Stimulated activated CD8-positive, alpha-beta memory T cell treated with anti-CD3 and anti-CD28 coated beads, Interleukin-7, amount 100 ng/mL, for 1 hour (primary cell): Measurements from ENCODE around the gene AJUBA.
"Not testable (repeated sequence)": the region's sequence is repeated elsewhere in the genome, so short reads cannot be mapped to it uniquely, and the experiment has no call there.

Experiments
- DNase-seq, 2 donors: peaks; one replicate each; pipeline ENCODE4 v3.0.0-alpha.2; 2020; ENCODE audit warnings: low read depth in 2 of 2

Gene AJUBA

DNA sequence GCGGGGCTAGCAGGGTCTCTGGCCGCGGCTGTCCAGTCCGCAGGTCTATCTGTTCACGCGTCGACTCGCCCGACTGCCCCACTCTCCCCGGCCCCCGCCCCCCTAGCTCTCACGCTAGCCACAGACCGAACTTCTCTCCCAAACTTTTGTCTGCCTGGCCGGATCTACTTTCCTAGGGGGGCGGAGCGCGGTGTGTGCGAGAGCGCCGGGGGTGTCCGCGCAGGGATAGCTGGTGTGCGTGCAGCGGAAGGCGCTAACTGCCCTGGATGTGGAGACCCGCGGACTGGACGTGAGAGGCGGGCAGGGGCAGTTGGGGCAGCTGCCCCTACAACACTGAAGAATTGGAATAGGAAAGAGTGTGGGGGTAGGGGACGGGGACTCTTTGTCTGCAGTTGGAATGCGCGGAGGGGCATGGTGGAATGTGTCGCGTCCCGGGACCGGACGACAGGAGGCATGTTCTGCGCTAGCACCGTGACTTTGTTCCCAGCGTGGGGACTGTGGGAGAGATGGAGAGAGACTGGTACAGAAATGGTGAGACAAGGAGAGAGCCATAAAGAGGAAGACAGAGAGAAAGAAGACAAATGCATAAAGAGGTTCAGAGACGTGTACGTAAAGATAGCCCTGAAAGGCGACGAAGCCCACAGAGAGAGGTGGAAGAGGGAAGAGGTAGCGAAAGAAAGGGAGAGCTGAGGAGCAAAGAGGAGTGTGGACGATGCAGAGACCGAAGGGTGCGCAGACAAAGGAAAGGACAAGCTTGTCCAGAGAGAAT is at the start of gene AJUBA:
AJUBA (minus strand) TSS at position 75 of the 769 bp plus-strand sequence. CDS start 285 bp downstream, outside the sequence.
- peak; percentile 32 to 42 for DNase-seq

DNA sequence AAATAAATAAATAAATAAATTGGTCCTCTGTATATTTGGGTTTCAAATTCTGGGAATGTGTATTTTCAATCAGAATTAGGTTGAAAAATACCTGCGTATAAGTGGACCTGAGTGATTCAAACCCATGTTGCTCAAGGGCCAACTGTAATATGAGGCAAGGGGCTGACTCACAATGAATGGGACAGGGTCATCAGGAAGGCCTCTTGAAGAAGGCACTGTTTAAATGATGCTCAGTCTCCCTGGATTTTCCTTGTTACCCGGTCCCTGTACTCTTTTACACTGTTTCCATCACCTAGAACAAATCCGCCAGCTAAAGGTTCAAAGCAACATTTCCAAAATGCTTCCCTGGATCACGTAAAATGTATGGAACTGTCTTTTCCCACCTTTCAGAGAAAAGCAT is 48.6 kb upstream of the AJUBA start:
- DNase-seq: no peak

DNA sequence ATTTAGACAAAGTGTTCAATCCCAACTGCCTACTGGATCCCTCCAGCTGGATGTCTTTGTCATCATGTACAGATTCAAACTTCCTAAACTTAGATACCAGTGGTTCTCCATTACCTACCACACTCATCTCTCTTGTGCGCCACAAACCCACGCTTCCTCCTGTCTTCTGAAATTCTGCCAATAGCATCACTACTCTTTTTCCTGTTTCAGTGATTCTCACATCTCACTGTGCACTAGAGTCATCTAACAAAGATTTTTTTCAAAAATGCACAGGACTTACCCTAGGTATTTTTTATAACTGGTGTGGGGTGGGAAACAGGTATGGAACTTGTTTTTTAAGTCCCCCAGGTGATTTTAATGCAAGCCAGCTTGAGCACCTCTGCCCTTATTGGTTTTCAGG is 46.4 kb upstream of the AJUBA start:
- no peak for DNase-seq

DNA sequence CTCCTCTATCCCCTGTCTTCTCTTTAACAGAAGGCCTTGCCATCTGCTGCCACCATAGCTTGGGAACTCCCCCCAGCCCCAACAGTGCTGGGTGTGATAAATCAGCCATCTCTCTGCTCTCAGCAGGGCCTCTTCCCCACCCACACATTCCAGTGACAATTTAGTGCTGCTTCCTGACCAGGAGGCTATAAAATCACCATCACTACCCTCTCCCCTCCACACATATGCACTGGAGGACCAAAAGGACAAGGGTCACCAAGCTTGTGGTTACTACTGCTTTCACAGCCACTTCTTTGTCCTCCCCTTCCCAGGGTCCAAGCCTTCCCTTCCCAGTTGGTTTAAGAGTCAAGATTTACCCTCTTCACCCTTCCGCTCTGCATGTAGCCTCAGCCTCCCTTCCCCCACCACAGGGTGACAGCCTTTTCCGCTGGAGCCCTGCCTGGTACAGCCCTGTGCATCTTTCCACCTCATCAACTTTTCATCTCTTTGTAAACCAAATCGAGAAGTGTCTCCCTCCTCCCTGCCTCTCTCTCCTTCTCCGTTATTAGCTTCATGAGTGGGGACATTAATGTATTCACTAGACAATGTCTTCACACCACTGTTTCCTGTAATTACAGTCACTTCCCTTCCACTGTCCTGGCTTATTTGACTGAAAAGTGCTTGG is 42.9 kb upstream of the AJUBA start:
- no peak for DNase-seq

DNA sequence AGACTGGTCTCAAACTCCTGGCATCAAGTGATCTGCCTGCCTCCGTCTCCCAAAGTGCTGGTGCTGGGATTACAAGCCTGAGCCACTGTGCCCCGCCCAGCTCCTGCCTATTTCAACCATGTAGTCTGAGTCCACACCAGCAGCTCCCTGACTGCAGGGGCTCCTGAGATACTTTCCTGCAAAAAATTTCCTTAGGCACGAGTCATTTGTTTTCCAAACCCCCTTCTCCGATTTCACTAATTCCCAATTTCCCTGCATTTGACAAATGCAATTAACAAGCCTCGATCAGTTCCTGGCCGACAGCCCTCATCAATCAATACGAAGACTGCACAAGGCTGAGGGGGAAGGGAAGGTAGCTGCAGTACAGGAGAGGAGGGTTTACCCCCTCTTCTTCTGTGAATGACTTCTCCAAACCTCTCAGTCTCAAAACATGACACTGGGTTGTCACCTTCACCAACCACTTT is 42.3 kb upstream of the AJUBA start:
- DNase-seq: no peak

DNA sequence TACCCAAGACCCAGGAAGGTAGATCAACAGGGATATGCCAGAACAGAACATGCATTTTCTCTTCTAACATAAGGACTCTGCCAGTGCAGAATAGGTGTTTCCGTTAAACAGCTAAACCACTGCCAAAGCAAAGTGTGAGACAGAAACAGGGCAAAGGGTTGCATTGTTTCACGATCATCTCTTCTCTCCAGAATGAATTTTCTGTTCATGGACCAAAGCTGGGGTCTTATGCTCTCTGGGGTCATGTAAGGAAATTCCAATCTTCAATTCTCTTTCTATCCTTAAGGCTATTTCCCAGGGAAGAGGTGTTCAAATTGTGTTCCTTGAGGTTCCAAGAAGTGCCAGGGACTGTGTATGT is 41.4 kb upstream of the AJUBA start:
- no peak for DNase-seq

DNA sequence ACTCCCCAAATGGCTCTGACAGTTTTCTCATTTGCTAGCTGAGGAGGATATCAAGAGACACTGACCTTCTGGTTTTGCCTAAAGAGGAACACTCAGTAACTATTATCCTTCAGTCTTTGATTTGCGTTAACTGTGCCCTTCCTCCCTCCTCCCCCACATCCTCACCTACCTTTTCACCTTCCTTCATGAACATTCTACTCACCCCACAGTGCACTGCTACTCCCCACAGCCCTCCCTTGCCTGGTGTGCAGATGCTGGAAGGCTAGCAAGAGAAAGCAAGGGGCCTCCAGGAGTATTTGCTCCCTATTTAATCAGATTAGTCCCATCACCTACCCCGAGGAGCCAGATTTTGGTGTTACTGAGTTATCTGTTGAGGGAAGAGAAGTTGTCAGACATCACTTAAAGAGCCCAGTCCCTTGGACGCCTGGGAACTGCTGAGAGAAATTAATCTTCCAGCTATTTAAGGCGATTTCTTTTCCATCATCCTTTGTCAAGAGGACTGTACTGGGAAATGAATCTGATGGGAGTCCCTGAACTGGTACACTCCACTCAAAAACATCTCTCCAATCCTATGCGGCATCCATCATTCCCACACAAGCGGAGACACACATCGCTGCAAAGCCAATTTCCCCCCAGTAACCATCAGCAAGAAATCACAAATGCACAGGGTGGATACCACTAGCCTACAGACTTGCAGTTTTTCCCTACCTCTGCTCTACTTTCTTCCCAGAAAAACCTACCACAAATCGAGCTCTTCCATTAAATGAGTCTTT is 40.9 kb upstream of the AJUBA start:
- DNase-seq: no peak

DNA sequence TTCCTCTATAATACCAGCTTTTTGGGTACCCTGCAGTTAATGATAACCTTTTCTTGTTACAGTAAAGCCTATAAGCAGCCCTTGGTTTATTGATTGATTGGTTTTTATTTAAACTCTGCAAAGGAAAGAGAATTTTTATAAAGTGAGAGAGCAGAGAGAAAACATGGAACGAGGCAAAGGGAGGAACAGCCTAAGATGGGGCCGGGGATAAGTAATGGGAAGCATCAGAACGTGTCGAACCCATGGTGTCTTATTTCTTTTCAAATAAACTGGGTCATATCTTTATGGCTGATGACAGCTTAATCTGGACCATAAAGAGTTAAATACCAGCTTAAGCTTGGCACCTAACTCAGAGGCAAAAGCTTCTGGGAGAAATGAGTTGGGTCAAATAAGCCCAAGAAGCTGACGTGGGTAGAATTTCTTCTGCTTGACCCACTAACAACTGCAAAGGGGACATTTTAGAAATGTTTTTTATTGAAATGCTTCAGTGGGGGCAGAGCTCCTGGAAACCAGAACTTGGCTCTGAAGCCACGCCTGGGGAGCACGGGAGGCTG is 39.6 kb upstream of the AJUBA start:
- DNase-seq: no peak

DNA sequence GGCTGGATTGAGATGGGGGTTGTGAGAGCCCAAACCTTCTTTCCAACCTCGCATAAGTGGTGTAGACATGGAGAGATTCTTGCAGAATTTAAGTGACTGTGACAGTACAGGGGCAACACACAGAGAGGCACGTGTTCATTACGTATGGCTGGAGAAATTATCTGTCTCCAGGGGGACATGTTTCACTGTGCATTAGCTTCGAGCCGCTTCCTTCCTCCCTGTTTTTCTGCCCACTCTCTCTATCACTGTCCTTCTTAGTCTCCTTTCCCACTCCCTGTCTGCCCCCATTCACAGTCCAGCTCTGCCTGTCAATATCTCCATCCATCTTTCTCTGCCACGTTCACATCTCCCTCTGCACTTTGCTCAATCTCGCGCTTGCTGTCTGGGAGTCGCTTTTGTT is 39.1 kb upstream of the AJUBA start:
- no peak for DNase-seq

DNA sequence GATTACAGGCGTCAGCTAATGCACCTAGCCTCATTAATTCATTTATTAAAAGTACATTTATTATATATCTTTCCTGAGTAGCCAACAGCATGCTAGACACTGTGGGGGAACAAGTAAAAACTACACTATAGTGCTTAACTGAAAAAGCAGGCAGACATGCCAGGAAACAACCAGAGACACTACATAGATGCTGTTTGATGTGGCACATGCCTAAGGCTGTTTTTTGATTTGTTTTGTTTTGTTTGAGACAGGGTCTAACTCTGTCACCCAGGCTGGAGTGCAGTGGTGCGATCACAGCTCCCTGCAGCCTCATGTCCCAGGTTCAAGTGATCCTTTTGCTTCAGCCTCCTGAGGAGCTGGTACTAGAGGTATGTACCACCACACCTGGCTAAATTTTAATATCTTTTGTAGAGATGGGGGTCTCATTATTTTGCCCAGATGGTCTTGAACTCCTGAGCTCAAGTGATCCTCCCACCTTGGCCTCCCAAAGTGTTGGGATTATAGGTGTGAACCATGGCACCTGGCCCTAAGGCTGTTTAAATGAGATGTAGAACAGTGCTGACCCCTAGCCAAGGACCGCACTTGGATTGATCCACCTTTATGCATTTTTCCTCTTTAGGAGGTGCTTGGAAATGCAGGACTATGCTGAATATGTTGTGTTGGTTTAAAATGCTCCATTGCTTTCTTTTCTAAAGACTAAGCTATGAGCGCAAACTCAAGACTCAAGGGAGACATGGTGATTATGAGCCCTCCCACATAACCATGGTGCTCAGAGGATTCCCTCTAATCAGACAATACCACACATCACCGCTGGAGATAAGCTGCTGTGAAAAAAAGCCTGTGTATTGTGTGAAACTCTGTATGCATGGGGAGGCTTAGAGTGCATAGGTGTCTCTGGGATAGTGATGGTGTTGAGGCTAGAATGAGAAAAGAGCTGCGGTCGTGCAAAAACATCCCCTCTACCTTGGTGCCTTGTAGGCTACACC is 38.1 kb upstream of the AJUBA start:
- no peak for DNase-seq

DNA sequence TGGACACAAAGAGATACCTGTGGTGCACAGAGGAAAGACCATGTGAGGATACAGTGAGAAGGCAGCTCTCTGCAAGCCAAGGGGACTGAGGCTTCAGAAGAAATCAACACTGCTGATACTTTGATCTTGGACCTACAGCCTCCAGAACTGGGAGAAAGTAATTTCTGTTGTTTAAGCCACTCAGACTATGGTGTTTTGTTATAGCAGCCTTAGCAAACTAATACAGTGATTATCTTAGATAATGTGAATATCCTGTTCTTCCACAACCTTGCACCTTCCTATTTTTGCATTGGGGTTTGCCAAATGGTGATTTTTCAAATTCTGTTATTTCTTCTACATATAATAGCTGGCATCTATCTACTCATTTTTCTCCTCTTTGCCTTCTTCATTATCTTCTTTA is 35.8 kb upstream of the AJUBA start:
- DNase-seq: no peak

DNA sequence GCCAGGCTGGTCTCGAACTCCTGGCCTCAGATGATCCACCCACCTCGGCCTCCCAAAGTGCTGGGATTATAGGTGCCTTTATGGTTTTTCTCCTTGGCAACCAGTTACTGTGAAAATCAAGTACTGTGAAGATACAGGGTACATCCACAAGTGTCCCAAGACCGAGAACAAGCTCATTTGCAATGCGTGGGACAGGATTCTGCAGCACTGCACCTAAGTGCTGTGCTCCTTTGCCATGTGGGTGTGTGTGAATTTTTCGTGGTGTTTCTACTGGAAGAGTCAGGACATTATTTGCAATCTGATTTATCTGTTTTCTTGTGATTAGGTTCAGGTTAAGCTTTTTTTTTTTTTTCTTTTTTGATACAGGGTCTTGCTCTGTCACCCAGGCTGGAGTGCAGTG is 34.7 kb upstream of the AJUBA start:
- no peak for DNase-seq

DNA sequence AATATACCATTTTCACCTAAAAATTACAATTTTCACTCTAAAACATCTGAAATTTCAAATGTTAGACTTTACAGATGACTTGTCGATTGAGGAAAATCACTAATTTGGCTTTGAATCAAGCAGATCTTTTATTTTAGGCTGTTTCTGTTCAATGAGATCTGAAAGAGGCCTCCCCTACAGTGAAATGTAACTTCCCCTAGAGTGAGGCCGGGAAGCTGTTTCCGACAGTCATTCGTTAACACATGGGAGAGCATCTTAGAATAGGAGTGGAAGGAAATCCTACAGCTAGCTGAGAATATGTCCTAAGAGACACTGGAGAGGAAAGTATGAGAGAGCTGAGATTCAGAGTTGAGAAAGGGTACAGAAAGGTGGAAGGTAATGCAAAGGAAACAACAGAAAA is 33.3 kb upstream of the AJUBA start:
- DNase-seq: no peak

DNA sequence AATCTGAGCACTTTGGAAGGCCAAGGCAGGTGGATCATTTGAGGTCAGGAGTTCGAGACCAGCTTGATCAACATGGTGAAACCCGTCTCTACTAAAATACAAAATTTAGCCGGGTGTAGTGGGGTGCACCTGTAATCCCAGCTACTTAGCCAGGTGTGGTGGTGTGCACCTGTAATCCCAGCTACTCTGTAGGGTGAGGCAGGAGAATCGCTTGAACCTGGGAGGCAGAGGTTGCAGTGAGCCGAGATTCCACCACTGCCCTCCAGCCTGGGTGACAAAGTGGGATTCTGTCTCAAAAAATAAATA is 31.4 kb upstream of the AJUBA start:
- DNase-seq: not testable (repeated sequence)

DNA sequence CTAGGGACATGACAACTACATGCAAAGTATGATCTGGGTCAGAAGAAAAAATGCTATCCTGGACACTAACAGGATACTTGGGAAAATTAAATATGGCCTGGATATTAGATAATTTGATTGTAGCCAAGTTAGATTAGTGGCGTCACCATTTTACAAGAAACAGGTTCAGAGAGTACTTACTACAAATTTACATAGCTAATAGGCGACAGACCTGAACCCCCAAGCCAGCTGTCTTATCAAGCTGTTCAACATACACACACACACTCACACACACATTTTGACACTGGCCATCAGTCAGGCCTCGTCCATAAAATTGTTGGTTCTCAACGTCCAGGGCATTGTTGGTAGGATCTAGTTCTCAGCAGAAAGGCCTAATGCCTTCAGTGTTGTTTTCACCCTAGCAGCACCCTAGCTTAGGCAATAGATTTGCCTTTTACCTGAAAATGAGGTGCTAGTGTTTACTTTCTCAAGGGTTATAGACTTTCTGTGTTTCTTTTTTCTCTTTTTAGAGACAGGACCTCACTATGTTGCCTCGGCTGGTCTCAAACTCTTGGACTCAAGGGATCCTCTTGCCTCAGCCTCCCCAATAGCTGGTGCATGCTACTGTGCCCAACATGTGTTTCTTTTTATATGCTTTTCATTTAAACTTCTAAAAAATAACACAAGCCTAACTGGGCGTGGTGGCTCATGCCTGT is 30.9 kb upstream of the AJUBA start:
- no peak for DNase-seq

DNA sequence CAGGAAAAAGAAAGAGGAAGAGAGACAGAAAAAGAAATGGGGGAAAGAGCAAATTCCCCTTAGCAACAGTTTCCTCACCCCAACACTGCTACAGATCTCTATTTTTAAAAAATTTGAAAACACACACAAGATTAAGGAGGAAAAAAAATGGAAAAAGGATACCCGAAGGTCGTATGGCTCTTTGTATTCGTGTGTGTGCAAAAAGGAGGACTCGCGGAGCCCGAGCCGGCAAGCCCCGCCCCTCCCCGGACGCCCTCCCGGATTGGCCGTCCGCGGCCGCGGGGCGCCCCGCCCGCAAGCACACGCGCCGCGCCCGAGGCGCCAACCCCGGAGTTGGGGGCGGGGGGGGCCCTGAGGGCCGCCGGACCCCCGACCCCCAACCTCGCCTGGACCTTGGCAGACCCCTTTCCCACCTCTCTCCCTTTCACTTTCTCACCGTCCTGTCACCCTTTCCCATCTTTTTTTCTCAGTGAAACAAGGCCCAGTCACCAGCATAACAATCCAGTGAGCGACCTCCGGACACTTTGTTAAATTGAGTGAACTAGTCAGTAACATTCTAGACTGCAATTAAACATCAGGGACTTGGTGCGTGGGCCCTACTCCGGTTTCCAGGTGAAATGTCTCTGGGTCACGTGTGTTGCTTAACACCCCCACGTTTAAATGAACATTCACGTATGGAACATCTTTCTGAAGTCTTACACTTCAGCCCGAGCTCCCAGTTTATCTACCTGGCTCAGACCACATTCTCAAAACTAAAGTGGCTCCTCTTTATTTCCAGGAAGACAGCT is 27.8 kb upstream of the AJUBA start, which contains the start of gene C14orf93:
C14orf93 (minus strand) TSS at position 205 of the 788 bp plus-strand sequence. CDS start 11,120 bp downstream, outside the sequence.
- peak; percentile 54 to 57 for DNase-seq

DNA sequence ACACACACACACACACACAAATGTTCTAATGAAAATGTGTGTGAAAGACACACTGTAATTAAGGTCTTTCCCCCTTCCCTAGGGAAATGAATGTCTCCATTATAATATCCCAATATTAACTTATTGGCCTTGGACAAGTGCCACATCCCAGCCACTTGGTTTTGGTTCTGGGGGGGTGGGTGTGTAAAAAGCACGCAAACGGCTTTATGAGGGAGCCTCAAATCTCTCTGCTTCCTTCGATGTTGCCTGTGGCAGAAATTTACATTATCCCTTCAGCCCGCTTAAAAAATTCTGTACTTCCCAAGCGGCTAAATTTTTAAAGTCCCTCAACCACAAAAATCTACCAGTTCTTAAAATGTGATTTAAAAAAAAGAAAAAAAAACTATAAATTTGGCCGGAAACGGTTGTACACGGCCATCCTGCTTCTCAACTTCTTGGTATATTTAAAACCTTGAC is 27.2 kb upstream of the AJUBA start:
- DNase-seq: no peak

DNA sequence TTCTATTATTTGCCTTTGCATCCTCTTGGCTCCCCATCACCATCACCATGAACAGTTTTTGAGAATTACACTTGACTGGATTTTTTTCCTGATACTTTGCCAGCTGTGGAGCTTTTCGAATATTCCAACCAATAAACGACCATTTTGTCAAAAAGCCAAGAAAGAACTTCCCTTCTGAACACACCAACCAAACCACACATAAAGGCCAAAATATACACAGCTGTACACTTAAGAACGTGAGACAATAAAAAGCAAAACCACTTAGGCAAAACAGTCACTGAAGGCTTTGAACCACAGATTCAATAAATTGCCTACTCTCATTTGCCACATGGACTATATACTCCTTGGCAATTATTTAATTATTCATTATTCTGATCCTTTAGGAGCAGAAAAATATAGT is 26.5 kb upstream of the AJUBA start:
- DNase-seq: no peak

DNA sequence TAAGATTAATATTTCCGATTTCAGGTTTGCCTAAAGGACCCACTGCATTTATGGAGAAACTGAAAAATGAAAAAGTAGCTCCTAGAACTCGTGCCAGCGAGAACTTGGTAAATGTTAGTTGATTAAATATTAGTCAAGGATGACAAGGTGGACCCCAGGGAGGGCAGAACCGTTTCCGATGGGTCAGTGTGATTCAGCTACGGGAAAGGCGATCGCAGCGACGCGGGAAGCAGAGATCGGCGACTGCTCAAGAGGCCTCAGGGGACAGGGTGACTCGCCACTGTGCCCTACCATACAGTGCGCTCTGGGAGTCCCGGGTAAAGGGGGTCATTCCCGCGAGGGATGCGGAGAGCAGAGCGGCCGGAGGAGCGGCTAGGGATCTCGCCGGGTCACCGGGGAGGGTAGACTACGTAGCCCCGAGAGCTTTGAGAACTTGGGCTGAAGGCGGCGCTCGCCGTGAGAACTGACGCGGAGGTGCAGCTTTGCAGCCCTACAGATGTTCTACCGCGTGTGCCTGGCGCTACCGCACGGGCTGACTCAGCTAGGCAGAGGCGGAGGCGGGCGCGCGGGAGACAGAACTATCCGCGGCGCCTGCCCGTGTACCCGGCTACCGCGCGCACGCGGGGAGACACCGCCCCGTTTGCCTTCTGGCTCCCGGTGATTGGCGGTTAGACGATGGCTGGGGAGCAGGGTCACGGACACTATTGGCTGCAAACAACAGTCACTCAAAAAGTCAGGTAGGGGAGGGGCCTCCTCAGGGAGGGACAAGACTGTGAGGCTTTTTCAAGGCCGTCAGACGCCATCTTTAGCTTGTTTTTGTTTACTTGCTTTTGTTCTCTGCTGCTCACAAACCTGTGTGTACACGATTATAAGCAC is 24.4 kb upstream of the AJUBA start:
- peak; percentile 89 to 90 for DNase-seq
